ENCODE data around the gene TRAPPC5. TPM values are rescaled to one million over a fixed set of nuclear protein-coding genes. Genes with fewer than 3 reads are reported as not detected.
A peak's percentile ranks its signal among the peaks of the same experiment; 100 is the strongest.

Gene TRAPPC5
- total RNA-seq, 8 experiments from 2014 or later, result 54.1 to 192 (median 109) TPM

DNA sequence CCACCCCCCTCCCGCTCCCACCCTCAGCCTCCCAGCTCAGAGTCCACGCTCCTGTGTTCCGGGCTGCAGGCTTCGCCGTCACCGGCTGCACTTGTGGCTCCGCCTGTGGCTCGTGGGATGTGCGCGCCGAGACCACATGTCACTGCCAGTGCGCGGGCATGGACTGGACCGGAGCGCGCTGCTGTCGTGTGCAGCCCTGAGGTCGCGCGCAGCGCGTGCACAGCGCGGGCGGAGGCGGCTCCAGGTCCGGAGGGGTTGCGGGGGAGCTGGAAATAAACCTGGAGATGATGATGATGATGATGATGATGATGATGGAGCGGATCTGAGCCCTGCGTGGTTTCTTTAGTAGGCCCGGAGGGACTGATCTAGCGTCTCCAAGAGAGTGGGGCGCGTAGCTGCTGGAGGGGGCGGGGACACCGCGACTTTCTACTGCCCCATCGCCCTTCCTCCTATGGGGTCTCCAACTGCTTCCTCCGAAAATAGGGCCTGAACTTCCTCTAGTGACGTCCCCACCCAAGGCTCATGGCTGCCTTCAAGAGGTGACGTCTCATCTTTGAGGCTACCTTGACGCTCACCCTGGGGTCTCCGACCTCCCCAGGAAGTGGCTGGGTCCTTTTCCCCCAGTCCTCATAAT is 10.4 kb upstream of the TRAPPC5 start:
- whole genome bisulfite sequencing, 10 experiments, result 0 to 10% (median 0%) methylated on average over 1 to 8 of the region's 43 CpGs; no CpG with 5 or more reads in 5 of the 10 experiments
- in situ Hi-C loops (cut with MboI; ENCODE audit: low pct_unique_long_range_greater_than_20kb in 2 of 9, low sequenced_read_pairs in 9 of 9, unreplicated experiment in 9 of 9), result loop anchor here in 1 of 9 experiments (25.0 kb wide), 1 partner anchor 108 kb away; no protein-coding TSS in a partner anchor
- Histone ChIP-seq H3K27ac (no peak overlapping the region), H3K4me3 (peak overlapping the region; percentile 6 to 30 (median 28)), H3K4me1 (replicated peaks in 1 of 2) (no peaks in the 10 kb centered on the region)
- peak; percentile 13 to 92 (median 88) for ATAC-seq (replicated peaks in 6 of 8)

DNA sequence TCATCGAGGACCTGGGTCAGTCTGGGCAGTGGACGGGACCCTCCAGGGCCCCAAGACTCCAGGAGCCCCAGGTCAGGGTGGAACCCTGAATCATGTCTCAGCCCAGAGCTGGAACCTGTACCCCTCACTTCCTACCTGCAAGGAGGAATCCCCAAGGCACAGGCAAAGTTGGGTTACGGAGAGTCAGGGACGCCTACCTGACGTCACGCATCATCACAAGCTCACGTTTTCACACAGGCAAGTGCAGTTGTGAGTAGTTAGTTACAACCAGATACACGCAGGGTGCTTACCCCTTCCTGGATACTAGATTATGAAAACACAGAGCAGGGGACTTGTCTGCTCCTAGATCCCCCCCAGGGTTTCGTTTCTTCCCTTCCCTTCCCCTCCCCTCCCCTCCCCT is 9.8 kb upstream of the TRAPPC5 start:
- 0 to 24% methylated on average over 1 to 2 of the region's 9 CpGs; no CpG with 5 or more reads in 8 of the 10 experiments for WGBS, 10 experiments

DNA sequence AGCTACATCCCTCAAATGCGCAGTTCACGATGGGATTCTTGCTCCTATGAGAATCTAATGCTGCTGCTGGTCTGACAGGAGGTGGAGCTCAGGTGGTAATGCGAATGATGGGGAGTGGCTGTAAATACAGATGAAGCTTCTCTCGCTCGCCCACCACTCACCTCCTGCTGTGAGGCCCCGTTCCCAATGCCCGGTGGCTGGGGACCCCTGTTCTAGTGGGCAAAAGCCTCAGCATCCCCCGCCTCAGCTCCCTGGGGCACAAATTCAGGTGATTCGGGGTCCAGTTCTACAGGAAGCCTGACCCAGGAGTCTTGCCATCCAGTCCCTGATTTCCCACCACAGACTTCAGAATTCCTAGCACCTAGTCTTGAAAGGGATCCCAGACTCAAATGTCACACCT is 8.1 kb upstream of the TRAPPC5 start:
- in situ Hi-C loops (cut with MboI; ENCODE audit: low pct_unique_long_range_greater_than_20kb in 2 of 9, low sequenced_read_pairs in 9 of 9, unreplicated experiment in 9 of 9), result loop anchor here in 1 of 9 experiments (25.0 kb wide), 1 partner anchor 110 kb away; no protein-coding TSS in a partner anchor
- H3K4me3 ChIP-seq, result no peak overlapping the region
- WGBS, 10 experiments, result 0 to 47% (median 8%) methylated on average over 2 to 6 of the region's 9 CpGs; no CpG with 5 or more reads in 4 of the 10 experiments
- no peak overlapping the region for H3K27ac ChIP-seq
- ATAC-seq (replicated peaks in 6 of 8), result no peak
- no peaks in the 10 kb centered on the region for H3K4me1 ChIP-seq (replicated peaks in 1 of 2)

More for the DNA sequence above, 9.8 kb upstream of the TRAPPC5 start:
- no peak for ATAC-seq (replicated peaks in 6 of 8)
- Histone ChIP-seq H3K4me3 (no peak overlapping the region), H3K27ac (no peak overlapping the region), H3K4me1 (replicated peaks in 1 of 2) (no peaks in the 10 kb centered on the region)
- in situ Hi-C loops (cut with MboI; ENCODE audit: low pct_unique_long_range_greater_than_20kb in 2 of 9, low sequenced_read_pairs in 9 of 9, unreplicated experiment in 9 of 9), result loop anchor here in 1 of 9 experiments (25.0 kb wide), 1 partner anchor 108 kb away; no protein-coding TSS in a partner anchor

DNA sequence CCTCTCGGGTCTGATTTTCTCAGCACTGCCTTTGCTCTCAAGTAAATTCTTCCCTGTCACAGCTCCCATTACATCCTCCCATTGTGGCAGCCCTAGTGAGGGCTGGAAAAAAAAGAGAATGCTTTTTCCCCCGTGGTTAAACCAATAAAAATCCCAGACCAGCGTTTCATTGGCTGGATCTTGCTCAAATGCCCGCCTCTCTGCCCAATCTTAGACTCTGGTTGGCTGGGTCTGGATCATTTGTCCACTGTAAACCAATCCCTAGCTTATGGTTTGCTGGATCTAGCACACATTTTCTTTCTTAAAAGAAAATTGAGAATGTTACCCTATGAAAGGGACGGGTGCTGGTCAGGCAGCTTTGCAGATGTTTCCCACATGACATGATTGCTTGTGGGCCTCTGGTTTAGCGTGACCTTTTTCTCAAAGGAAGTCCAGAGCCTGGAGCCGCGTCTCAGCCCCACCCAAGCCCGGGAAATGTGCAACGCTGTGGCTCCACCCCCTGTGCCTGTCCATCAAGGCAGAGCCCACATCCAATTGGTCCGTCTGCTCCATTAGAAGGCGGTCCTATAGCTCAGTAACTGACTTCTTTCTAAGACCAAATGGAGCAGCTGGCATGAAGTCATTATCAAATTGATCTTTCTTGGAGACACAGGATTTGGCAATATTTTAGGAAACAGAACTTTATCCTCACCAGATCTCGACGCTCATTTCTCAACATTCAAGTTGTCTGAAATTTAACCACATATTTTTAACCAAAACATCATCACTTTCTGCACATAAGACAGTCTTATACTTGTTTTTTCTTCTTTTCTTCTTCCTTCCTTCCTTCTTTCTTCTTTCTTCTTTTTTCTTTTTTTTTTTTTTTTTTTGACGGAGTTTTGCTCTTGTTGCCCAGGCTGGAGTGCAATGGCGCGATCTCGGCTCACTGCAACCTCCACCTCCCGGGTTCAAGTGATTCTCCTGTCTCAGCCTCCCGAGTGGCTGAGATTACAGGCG is 6.3 kb upstream of the TRAPPC5 start:
- ATAC-seq (replicated peaks in 6 of 8), result peak; percentile 59 to 98 (median 70)
- Histone ChIP-seq H3K4me1 (replicated peaks in 1 of 2) (peaks cover 4 to 7% of the 10 kb centered on the region in 2 donors), H3K27ac (no peak overlapping the region), H3K4me3 (no peak overlapping the region)
- WGBS, 10 experiments, result 11 to 91% (median 31%) methylated on average over 4 to 19 of the region's 21 CpGs
- in situ Hi-C loops (cut with MboI; ENCODE audit: low pct_unique_long_range_greater_than_20kb in 2 of 9, low sequenced_read_pairs in 9 of 9, unreplicated experiment in 9 of 9), result loop anchor here in 1 of 9 experiments (25.0 kb wide), 1 partner anchor 112 kb away; no protein-coding TSS in a partner anchor

DNA sequence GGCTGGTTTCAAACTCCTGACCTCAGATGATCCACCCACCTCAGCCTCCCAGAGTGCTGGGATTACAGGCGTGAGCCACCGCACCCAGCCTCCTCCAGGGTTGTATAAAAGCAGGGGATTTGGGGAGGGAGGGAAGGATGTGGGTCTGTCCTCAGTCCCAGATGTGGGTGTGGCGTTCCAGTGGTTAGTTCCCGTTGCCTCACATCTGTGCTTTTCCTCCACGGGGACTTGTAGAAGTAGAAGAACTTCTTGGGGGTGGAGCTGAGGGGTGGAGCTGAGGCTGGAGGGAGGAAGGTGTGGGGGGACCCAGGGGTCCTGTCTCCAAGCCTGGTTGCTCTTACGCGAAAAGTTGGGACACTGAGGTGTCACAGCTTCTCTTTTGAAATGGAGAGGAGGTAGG is 4.3 kb upstream of the TRAPPC5 start:
- Histone ChIP-seq H3K4me1 (replicated peaks in 1 of 2) (peaks cover 7% of the 10 kb centered on the region in 2 donors), H3K4me3 (no peak overlapping the region), H3K27ac (no peak overlapping the region)
- in situ Hi-C loops (cut with MboI; ENCODE audit: low pct_unique_long_range_greater_than_20kb in 2 of 9, low sequenced_read_pairs in 9 of 9, unreplicated experiment in 9 of 9), result no loop called here
- 38 to 100% methylated on average over 2 of the region's 7 CpGs; no CpG with 5 or more reads in 8 of the 10 experiments for WGBS, 10 experiments
- ATAC-seq (replicated peaks in 6 of 8), result no peak

DNA sequence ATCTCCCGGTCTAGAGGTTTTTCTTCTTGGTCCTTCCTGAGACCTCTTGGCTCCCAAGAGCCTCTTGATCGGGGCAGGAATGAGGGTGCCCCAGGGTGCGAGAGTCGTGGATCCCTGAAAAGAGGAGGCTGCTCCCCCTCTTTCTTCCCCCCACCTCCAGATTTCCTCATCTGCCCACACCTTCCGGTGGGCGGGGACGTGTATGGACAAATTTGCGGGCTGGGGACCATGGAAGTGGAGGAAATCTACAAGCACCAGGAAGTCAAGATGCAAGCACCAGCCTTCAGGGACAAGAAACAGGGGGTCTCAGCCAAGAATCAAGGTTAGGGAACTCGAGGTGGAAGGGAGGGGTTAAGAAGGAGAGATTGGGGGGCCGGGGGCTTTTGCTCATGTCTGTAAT is 3.8 kb upstream of the TRAPPC5 start, which contains the start of gene MCEMP1:
TSS of gene MCEMP1 (plus strand) at position 237 of the 400 bp plus-strand sequence. CDS start at position 268, 31 bp downstream.
- no peak within 1 kb of the TSS for H3K4me3 ChIP-seq
- no peak within 1 kb of the TSS for H3K27ac ChIP-seq
- in situ Hi-C loops (cut with MboI; ENCODE audit: low pct_unique_long_range_greater_than_20kb in 2 of 9, low sequenced_read_pairs in 9 of 9, unreplicated experiment in 9 of 9), result no loop called here
- WGBS, 10 experiments, result 10 to 70% (median 42%) methylated on average over 2 to 4 of the region's 10 CpGs; no CpG with 5 or more reads in 7 of the 10 experiments
- no peak for ATAC-seq (replicated peaks in 6 of 8)
- peaks cover 8% of the 10 kb centered on the region in 2 donors for H3K4me1 ChIP-seq (replicated peaks in 1 of 2)

DNA sequence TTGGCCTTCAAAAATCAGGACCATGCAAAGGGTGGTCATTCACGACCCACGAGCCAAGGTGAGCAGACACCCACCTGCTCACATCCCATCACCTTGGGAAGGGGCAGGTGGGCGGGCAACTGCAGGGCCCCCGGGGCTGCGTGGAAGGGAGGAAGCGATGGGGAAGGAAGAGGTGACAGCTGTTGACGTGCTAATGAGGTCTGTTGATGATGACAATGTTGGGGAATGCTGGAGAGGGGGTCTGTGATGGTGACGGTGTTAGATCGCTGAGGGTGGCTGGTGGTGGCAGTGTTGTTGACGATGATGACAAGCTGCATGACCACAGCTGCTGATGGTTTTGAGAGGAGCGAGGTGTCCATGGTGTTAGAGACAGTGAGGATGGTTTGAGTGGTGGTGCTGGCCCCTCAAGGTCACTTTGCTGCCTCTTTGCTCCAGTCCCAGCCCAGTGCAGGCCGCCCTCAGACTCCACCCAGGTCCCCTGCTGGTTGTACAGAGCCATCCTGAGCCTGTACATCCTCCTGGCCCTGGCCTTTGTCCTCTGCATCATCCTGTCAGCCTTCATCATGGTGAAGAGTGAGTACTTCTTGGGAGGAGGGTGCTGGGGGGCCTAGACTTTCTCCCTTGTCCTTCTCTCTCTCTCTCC is 2.8 kb upstream of the TRAPPC5 start:
- no peak for ATAC-seq (replicated peaks in 6 of 8)
- WGBS, 10 experiments, result 0 to 92% (median 20%) methylated on average over 1 to 6 of the region's 12 CpGs; no CpG with 5 or more reads in 3 of the 10 experiments

DNA sequence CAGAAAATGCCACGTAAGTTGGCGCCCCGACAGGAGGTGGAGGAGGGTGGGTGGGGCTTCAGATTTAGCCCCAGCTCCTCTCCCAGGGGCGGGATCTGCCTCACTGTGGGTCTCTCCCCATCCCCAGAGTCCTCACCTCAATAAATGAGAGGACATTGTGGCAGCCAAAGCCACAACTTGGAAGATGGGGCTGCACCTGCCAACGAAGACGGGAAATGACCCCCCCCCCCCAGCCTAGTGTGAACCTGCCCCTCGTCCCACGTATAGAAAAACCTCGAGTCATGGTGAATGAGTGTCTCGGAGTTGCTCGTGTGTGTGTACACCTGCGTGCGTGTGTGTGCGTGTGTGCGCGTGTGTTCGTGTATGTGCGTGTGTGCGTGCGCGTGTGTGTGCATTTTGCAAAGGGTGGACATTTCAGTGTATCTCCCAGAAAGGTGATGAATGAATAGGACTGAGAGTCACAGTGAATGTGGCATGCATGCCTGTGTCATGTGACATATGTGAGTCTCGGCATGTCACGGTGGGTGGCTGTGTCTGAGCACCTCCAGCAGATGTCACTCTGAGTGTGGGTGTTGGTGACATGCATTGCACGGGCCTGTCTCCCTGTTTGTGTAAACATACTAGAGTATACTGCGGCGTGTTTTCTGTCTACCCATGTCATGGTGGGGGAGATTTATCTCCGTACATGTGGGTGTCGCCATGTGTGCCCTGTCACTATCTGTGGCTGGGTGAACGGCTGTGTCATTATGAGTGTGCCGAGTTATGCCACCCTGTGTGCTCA is 1.5 kb upstream of the TRAPPC5 start:
- WGBS, 10 experiments, result 0 to 98% (median 58%) methylated on average over 1 to 22 of the region's 30 CpGs; no CpG with 5 or more reads in 2 of the 10 experiments
- Histone ChIP-seq H3K27ac (no peak overlapping the region), H3K4me3 (no peak overlapping the region), H3K4me1 (replicated peaks in 1 of 2) (peaks cover 10 to 11% of the 10 kb centered on the region in 2 donors)
- ATAC-seq (replicated peaks in 6 of 8), result peak in 5 of 8 experiments; percentile 51 to 67 (median 60)
- in situ Hi-C loops (cut with MboI; ENCODE audit: low pct_unique_long_range_greater_than_20kb in 2 of 9, low sequenced_read_pairs in 9 of 9, unreplicated experiment in 9 of 9), result no loop called here

More for the DNA sequence above, 2.8 kb upstream of the TRAPPC5 start:
- in situ Hi-C loops (cut with MboI; ENCODE audit: low pct_unique_long_range_greater_than_20kb in 2 of 9, low sequenced_read_pairs in 9 of 9, unreplicated experiment in 9 of 9), result no loop called here
- no peak overlapping the region for H3K27ac ChIP-seq
- peaks cover 10 to 11% of the 10 kb centered on the region in 2 donors for H3K4me1 ChIP-seq (replicated peaks in 1 of 2)
- no peak overlapping the region for H3K4me3 ChIP-seq

DNA sequence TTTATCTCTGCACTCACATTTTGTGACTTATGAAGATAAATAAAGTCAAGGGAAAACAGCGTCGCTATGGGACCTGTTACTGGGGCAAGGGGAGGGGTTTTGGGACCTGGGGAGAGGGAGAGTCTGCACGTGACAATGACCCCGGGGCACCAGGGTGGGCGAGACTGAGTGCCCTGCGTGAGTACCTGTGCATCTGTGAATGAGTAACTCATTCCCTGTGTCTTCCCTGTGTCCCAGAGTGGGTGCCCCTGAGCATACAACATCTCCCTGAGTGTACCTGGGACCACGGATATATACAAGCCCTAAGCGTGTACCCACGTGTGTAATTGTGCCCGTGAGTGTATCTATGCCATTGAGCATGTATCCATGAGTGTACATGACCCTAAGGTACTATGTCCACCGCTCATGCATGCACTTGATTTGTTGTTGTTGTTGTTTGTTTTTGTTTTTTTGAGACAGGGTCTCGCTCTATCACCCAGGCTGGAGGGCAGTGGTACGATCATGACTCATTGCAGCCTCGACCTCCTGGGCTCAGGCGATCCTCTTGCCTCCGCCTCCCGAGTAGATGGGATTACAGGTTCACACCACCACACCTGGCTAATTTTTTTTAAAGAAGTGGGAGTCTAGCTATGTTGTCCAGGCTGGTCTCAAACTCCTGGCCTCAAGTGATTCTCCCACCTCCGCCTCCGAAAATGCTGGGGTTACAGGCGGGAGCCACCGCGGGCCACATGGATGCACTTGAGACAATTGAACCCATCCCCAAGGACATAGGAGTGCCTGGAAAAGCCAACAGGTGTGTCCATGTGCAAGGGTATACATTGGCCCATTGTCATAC is 645 bp upstream of the TRAPPC5 start:
- peak in 1 of 8 experiments; percentile 7 for ATAC-seq (replicated peaks in 6 of 8)
- H3K27ac ChIP-seq, result peak overlapping the region in 1 of 2 donors; percentile 31
- peak overlapping the region; percentile 60 to 97 (median 95) for H3K4me3 ChIP-seq
- in situ Hi-C loops (cut with MboI; ENCODE audit: low pct_unique_long_range_greater_than_20kb in 2 of 9, low sequenced_read_pairs in 9 of 9, unreplicated experiment in 9 of 9), result no loop called here
- peaks cover 10 to 11% of the 10 kb centered on the region in 2 donors for H3K4me1 ChIP-seq (replicated peaks in 1 of 2)
- WGBS, 10 experiments, result 0 to 61% (median 36%) methylated on average over 1 to 15 of the region's 22 CpGs; no CpG with 5 or more reads in 4 of the 10 experiments

DNA sequence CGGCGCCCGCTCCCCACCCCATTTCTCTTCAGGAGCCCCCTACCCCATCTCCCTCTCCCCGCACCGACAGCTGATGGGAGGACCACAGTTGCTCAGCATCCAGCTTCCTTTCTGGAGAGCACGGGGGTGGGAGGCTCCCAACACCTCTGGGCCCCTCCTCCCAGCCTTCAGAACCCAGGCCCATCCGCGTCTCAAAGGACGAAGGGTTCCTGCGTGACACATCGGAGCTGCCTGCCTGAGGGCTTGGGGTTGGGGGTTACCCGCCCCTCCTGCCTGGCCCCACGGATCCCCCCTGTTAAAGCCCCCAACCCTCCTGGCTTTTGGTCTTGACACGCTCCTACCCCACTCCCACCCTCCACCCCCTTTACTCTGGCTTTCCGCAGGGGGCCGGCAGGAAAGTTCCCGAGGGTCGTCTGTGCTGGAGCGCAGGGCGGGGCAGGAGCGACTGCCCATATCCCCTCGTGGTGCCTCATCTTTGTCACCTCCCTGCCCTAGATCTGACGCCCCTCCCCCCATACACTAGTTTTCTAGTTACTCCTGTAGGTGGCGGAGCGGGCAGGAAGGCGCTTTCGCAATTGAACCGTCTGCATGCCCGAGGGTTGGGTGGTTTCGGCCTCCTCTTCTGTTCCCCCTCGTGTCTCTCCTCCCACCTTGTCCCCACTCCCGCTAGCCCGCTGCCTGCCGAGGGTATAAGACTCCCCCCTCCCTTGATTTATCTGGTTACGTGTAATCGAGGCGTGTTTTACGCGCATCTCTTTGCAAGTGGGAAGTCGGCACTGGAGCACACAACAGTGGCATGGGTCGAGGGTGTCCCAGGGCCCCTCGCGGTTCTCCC is 924 bp downstream of the TRAPPC5 start:
- peaks cover 10 to 11% of the 10 kb centered on the region in 2 donors for H3K4me1 ChIP-seq (replicated peaks in 1 of 2)
- in situ Hi-C loops (cut with MboI; ENCODE audit: low pct_unique_long_range_greater_than_20kb in 2 of 9, low sequenced_read_pairs in 9 of 9, unreplicated experiment in 9 of 9), result no loop called here
- H3K27ac ChIP-seq, result peak overlapping the region; percentile 57 to 79
- peak; percentile 27 to 68 (median 36) for ATAC-seq (replicated peaks in 6 of 8)
- peak overlapping the region; percentile 60 to 97 (median 95) for H3K4me3 ChIP-seq
- 0 to 28% methylated on average over 1 to 5 of the region's 43 CpGs; no CpG with 5 or more reads in 8 of the 10 experiments for WGBS, 10 experiments
